HAP-1 (cell line): ENCODE measurements around the gene CSNK2A1.

Source experiments
- DNase-seq, 2 experiments: peaks; one replicate each; pipeline ENCODE4 v3.0.0-alpha.2; 2016 to 2020; ENCODE audit warnings: low spot score in 2 of 2
- H3K27me3 ChIP-seq: fragments of 250-450 bp; sonication (Bioruptor Pico); 2 replicates; pipeline ENCODE4 v1.5.1; 2020; ENCODE audit warnings: low read depth, mild to moderate bottlenecking, moderate library complexity
- H3K36me3 ChIP-seq: fragments of 250-450 bp; sonication (Bioruptor Pico); replicated peaks from 2 replicates; pipeline ENCODE4 v1.5.1; 2020; ENCODE audit warnings: mild to moderate bottlenecking
- H3K4me1 ChIP-seq: fragments of 250-450 bp; sonication (Bioruptor Pico); 2 replicates; pipeline ENCODE4 v1.5.1; 2020; ENCODE audit warnings: mild to moderate bottlenecking
- H3K4me3 ChIP-seq: fragments of 250-450 bp; sonication (Bioruptor Pico); 2 replicates; pipeline ENCODE4 v1.5.1; 2020; ENCODE audit warnings: mild to moderate bottlenecking, moderate library complexity
- H3K9me3 ChIP-seq: fragments of 250-450 bp; sonication (Bioruptor Pico); 2 replicates; pipeline ENCODE4 v1.5.1; 2020; ENCODE audit warnings: mild to moderate bottlenecking, moderate library complexity
- in situ Hi-C: fragments of 300-500 bp; cut with MboI; formaldehyde crosslinking; loops from 3 replicates; pipeline ENCODE4 v1.14.3; 2020; ENCODE audit warnings: low sequenced_read_pairs, inconsistent platforms, mixed read lengths

Gene CSNK2A1

GRCh38 chr20:437787-438486, 105.7 kb downstream of the CSNK2A1 start:
- Histone ChIP-seq H3K4me1 (peaks cover 22% of the 10 kb centered on the region), H3K27me3 (no peaks in the 10 kb centered on the region), H3K4me3 (no peak overlapping the region), H3K9me3 (no peaks in the 10 kb centered on the region), H3K36me3 (peaks cover 70% of the 10 kb centered on the region)
- in situ Hi-C loops = no loop called here
- no peak for DNase-seq

GRCh38 chr20:436476-436875, 107.1 kb downstream of the CSNK2A1 start:
- Histone ChIP-seq H3K4me3 (no peak overlapping the region), H3K9me3 (no peaks in the 10 kb centered on the region), H3K4me1 (peaks cover 22% of the 10 kb centered on the region), H3K27me3 (no peaks in the 10 kb centered on the region), H3K36me3 (peaks cover 68% of the 10 kb centered on the region)
- in situ Hi-C loops = no loop called here
- DNase-seq = no peak

GRCh38 chr20:435558-435957, 108.0 kb downstream of the CSNK2A1 start:
- H3K9me3 ChIP-seq = no peaks in the 10 kb centered on the region
- DNase-seq = no peak
- in situ Hi-C loops = no loop called here
- peaks cover 61% of the 10 kb centered on the region for H3K36me3 ChIP-seq
- no peaks in the 10 kb centered on the region for H3K27me3 ChIP-seq
- peaks cover 22% of the 10 kb centered on the region for H3K4me1 ChIP-seq
- no peak overlapping the region for H3K4me3 ChIP-seq

DNA sequence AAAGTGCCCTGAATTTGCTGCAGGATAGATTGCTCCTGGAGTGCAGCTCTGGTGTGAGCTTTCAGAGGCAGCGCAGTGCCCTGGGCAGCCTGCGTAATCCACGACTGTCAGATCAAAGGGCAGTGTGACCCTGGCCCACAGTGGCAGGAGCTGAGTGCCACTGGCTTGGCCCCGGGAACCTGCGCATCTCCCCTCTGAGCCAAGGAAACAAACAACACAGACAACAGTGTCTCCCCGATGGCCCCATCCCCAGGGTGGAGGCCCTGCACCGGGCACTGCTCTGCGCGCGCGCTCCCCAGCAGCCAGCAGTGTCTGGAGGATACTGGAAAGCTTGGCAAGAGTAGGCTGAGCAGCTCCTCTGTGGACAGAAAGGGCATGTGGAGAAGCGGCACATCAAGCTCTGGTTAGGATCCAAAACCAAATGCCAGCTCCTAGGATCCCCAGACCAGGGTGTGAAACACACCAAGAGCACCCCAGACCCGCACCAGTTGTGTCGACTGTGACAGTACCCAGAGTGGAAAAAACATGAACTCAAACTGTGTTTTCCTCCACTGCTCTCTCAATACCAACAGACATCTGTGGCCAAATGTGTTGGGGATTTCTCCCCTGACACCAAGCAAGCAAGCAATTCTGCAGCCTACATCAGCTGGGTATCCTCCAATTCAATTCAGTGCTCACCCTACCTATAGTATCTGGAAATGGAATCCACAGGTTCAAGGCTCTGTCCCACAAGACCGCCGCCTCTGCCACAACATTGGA, 108.8 kb downstream of the CSNK2A1 start:
- Histone ChIP-seq H3K36me3 (peaks cover 61% of the 10 kb centered on the region), H3K27me3 (no peaks in the 10 kb centered on the region), H3K4me3 (no peak overlapping the region), H3K4me1 (peaks cover 22% of the 10 kb centered on the region), H3K9me3 (no peaks in the 10 kb centered on the region)
- in situ Hi-C loops = no loop called here
- peak in 1 of 2 experiments; percentile 70 for DNase-seq

GRCh38 chr20:434221-434620, 109.4 kb downstream of the CSNK2A1 start:
- Histone ChIP-seq H3K36me3 (peaks cover 63% of the 10 kb centered on the region), H3K9me3 (no peaks in the 10 kb centered on the region), H3K4me1 (peaks cover 22% of the 10 kb centered on the region), H3K27me3 (no peaks in the 10 kb centered on the region), H3K4me3 (no peak overlapping the region)
- DNase-seq = peak; percentile 91 to 97
- in situ Hi-C loops = no loop called here

DNA sequence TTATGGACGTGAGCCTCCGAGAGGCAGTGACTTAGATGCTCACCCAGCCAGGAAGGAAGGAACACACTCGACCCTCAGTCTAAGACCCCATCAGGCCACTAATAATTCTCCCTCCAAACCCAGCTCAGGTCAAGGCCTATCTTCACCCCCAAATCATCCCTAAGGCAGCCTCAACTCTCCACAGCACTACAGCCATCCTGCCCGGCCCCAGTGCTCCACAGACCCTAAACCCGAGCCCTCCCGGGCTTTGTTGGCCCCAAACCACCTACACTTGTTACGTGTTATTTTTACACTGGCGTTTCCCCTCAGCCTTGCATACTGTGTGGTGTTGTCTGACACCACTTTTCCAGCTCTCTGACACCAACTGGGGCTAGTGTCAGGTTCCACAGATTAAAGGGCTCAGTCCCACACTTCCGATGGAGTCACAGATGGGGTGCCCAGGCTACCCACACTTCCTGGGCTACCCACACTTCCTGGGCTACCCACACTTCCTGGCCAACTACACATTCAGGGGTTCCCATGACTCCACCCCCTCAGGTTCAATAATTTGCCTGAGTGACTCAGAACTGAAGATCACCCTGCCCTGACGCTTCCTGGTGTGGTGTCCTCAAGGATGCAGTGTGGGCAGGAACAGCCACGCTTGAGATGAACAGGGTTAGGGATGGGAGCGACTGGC, 110.2 kb downstream of the CSNK2A1 start:
- in situ Hi-C loops = no loop called here
- no peaks in the 10 kb centered on the region for H3K27me3 ChIP-seq
- no peak for DNase-seq
- no peaks in the 10 kb centered on the region for H3K9me3 ChIP-seq
- H3K36me3 ChIP-seq = peaks cover 61% of the 10 kb centered on the region
- H3K4me3 ChIP-seq = no peak overlapping the region
- H3K4me1 ChIP-seq = peaks cover 22% of the 10 kb centered on the region

DNA sequence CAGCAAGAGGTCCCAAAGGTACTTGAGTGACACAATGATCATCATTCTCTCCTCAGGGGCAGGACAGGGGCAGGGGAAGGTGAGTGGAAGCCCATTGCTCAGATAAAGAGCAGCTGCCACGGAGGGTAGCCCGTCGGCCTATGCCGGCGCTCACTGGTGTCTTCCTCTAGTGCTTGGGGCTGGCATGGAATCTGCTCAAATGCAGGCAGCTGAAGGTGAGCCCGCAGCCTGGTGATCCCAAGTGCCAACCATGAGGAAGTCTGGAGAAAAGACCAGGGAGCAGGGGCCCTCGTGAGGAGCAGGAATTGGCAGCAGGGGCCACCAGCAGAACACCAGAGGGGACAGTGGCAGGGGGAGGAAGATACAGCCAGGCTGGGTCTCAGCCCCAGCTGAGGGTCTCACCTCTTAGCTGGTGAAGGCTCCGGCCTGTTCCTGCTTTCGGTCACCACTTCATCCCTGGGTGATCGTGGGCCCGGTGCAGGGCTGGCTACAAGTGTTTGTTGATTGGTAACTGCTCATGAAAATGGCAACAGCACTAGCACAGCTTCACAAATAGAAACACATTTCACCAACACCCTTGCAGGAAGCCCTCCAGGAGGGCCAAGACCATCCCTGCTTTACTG, 110.8 kb downstream of the CSNK2A1 start:
- Histone ChIP-seq H3K4me3 (no peak overlapping the region), H3K27me3 (no peaks in the 10 kb centered on the region), H3K9me3 (no peaks in the 10 kb centered on the region), H3K36me3 (peaks cover 62% of the 10 kb centered on the region), H3K4me1 (peaks cover 22% of the 10 kb centered on the region)
- in situ Hi-C loops = no loop called here
- DNase-seq = no peak

DNA sequence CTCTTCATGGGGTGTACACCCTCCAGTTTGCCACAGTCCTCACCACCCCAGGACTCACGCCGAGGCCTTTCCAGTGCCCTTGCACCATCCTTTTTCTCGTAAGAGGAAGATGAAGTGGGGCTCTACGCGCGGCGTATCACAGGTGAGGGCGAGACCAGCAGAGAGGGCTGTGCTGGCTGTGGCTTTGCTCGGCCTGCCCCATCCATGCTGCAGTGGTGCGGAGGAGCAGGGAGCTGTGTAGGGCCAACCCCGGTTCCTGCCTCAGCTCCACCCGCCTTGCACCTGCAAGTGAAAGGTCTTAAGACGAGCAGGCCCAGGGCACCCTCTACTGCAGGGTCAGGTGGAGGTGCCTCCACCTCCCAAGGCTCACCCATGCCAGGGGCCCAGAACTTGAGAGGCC, 111.4 kb downstream of the CSNK2A1 start:
- Histone ChIP-seq H3K4me3 (no peak overlapping the region), H3K27me3 (no peaks in the 10 kb centered on the region), H3K4me1 (peaks cover 22% of the 10 kb centered on the region), H3K36me3 (peaks cover 62% of the 10 kb centered on the region), H3K9me3 (no peaks in the 10 kb centered on the region)
- no peak for DNase-seq
- in situ Hi-C loops = no loop called here

GRCh38 chr20:431012-431904, 112.3 kb downstream of the CSNK2A1 start:
- Histone ChIP-seq H3K4me1 (peaks cover 22% of the 10 kb centered on the region), H3K4me3 (no peak overlapping the region), H3K9me3 (no peaks in the 10 kb centered on the region), H3K27me3 (no peaks in the 10 kb centered on the region), H3K36me3 (peaks cover 58% of the 10 kb centered on the region)
- in situ Hi-C loops = no loop called here
- peak; percentile 62 to 74 for DNase-seq

GRCh38 chr20:430091-430999, 113.2 kb downstream of the CSNK2A1 start:
- no peak for DNase-seq
- peaks cover 53% of the 10 kb centered on the region for H3K36me3 ChIP-seq
- no peak overlapping the region for H3K4me3 ChIP-seq
- in situ Hi-C loops = no loop called here
- H3K4me1 ChIP-seq = peaks cover 17% of the 10 kb centered on the region
- H3K27me3 ChIP-seq = no peaks in the 10 kb centered on the region
- no peaks in the 10 kb centered on the region for H3K9me3 ChIP-seq

DNA sequence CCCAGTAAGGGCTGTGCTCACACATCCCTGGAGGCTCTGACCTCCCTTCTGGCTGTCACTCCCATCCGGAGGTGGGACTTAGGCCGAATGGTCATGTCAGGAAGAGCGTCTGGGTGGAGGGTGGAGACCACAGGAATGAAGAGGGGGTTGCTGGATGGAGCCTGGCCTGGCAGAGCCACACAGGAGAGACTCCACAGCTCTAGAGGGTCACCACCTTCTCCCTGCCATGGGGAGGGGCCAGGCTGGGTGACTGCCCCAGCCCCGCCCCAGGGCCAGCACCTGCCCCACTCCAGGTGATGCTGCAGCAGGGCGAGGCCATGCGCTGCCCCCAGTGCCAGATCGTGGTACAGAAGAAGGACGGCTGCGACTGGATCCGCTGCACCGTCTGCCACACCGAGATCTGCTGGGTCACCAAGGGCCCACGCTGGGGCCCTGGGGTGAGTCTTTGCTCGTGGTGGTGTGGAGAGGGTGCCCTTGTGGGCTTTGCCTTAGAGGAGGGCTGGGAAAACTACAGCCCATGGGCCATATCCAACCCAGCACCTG, 114.9 kb downstream of the CSNK2A1 start:
- no peaks in the 10 kb centered on the region for H3K27me3 ChIP-seq
- peaks cover 54% of the 10 kb centered on the region for H3K36me3 ChIP-seq
- no peaks in the 10 kb centered on the region for H3K9me3 ChIP-seq
- in situ Hi-C loops = no loop called here
- no peak for DNase-seq
- no peak overlapping the region for H3K4me3 ChIP-seq
- H3K4me1 ChIP-seq = peaks cover 3% of the 10 kb centered on the region; the same call in 1 of the 2 replicates
